Neutrophil (primary cell): Measurements from ENCODE around the gene GMIP.

Experiments used
- H3K27ac ChIP-seq: fragments of 200-600 bp; sonication (generic); 2 replicates; pipeline ENCODE4 v1.5.1; 2016; ENCODE audit warnings: mild to moderate bottlenecking, moderate library complexity
- H3K27me3 ChIP-seq: fragments of 200-600 bp; sonication (generic); 2 replicates; pipeline ENCODE4 v1.6.0; 2016; ENCODE audit warnings: mild to moderate bottlenecking
- H3K36me3 ChIP-seq: fragments of 200-600 bp; sonication (generic); 2 replicates; pipeline ENCODE4 v1.5.1; 2017
- H3K4me1 ChIP-seq, 2 experiments: fragments of 200-600 bp in 1 of 2; sonication (generic) in 1 of 2; 1 replicate in 1 of 2; 2 replicates in 1 of 2; pipeline versions ENCODE4 v1.5.1 to v1.6.1; 2013 to 2016; ENCODE audit warnings: low read depth in 1 of 2, low read length in 1 of 2, mild to moderate bottlenecking in 1 of 2, moderate library complexity in 1 of 2; ENCODE audit not compliant: control insufficient read depth in 1 of 2, insufficient read depth in 1 of 2
- H3K4me3 ChIP-seq, 2 experiments: fragments of 200-600 bp in 1 of 2; sonication (generic) in 1 of 2; 1 replicate in 1 of 2; 2 replicates in 1 of 2; pipeline ENCODE4 v1.5.1; 2013 to 2016; ENCODE audit warnings: low read depth in 1 of 2, low read length in 1 of 2, mild to moderate bottlenecking in 1 of 2, moderate library complexity in 1 of 2
- H3K9me3 ChIP-seq: fragments of 200-600 bp; sonication (generic); 2 replicates; pipeline ENCODE4 v1.5.1; 2016
- CTCF ChIP-seq: fragments of 200-600 bp; sonication (generic); IDR thresholded peaks from 2 replicates; pipeline ENCODE4 v1.5.1; 2016; ENCODE audit warnings: antibody characterized with exemption

GMIP gene

GRCh38 chr19:19595171-19595701 lies 48.2 kb downstream of the GMIP start:
- no peaks in the 10 kb centered on the region for H3K4me1 ChIP-seq
- H3K27me3 ChIP-seq = no peaks in the 10 kb centered on the region
- no peak overlapping the region for H3K4me3 ChIP-seq
- TF ChIP-seq CTCF = no peak
- H3K36me3 ChIP-seq = no peaks in the 10 kb centered on the region
- no peaks in the 10 kb centered on the region for H3K9me3 ChIP-seq
- no peak overlapping the region for H3K27ac ChIP-seq

- Histone ChIP-seq H3K4me3 (no peak overlapping the region), H3K27me3 (no peaks in the 10 kb centered on the region), H3K9me3 (no peaks in the 10 kb centered on the region), H3K4me1 (no peaks in the 10 kb centered on the region), H3K27ac (no peak overlapping the region), H3K36me3 (no peaks in the 10 kb centered on the region)
- TF ChIP-seq CTCF = no peak
Measured at GRCh38 chr19:19594381-19594780, 49.1 kb downstream of the GMIP start.

- no peaks in the 10 kb centered on the region for H3K4me1 ChIP-seq
- no peak overlapping the region for H3K27ac ChIP-seq
- H3K4me3 ChIP-seq = no peak overlapping the region
Measured at GRCh38 chr19:19592690-19593089, 50.8 kb downstream of the GMIP start.

GRCh38 chr19:19591133-19591825 lies 52.2 kb downstream of the GMIP start:
- Histone ChIP-seq H3K9me3 (no peaks in the 10 kb centered on the region), H3K27me3 (no peaks in the 10 kb centered on the region), H3K4me1 (no peaks in the 10 kb centered on the region), H3K36me3 (no peaks in the 10 kb centered on the region), H3K4me3 (no peak overlapping the region), H3K27ac (no peak overlapping the region)
- no peak for TF ChIP-seq CTCF

More at GRCh38 chr19:19592690-19593089, 50.8 kb downstream of the GMIP start:
- Histone ChIP-seq H3K36me3 (no peaks in the 10 kb centered on the region), H3K27me3 (no peaks in the 10 kb centered on the region), H3K9me3 (no peaks in the 10 kb centered on the region)
- no peak for TF ChIP-seq CTCF

GRCh38 chr19:19588546-19588945 lies 54.9 kb downstream of the GMIP start:
- Histone ChIP-seq H3K4me1 (no peaks in the 10 kb centered on the region), H3K4me3 (no peak overlapping the region), H3K27me3 (no peaks in the 10 kb centered on the region), H3K36me3 (no peaks in the 10 kb centered on the region), H3K9me3 (no peaks in the 10 kb centered on the region), H3K27ac (no peak overlapping the region)
- no peak for TF ChIP-seq CTCF
